Panc1 (cell line): Measurements from ENCODE around the gene CHCHD3. TPM values are rescaled to one million over a fixed set of nuclear protein-coding genes. Genes with fewer than 3 reads are reported as not detected.

Source experiments
- ATAC-seq: fragments of 200-7000 bp; cut with Tn5 transposase; 2 replicates; pipeline ENCODE4 v1.9.1; 2020; ENCODE audit warnings: mild to moderate bottlenecking, moderate library complexity
- BruUV-seq: library from RNA; stranded (reverse); fragments of 400-500 nt; replicated peaks from 2 replicates; lab custom pipeline; 2021; lab: Mats Ljungman, UMichigan
- CTCF ChIA-PET: fragments of 300-600 bp; sonication (Branson Sonifier 250); formaldehyde crosslinking; loops from one replicate; lab custom pipeline; 2022; ENCODE audit warnings: antibody characterized with exemption; lab: Charles Lee
- POLR2A ChIA-PET: fragments of 300-600 bp; sonication (Branson Sonifier 250); formaldehyde crosslinking; loops from one replicate; lab custom pipeline; 2022; ENCODE audit warnings: antibody characterized with exemption; lab: Charles Lee
- DNase-seq: peaks from one replicate; pipeline ENCODE4 v3.0.0-alpha.2; 2010; ENCODE audit warnings: low read depth, low spot score
- H3K27ac ChIP-seq: 2 replicates; pipeline ENCODE4 v1.5.1; 2011; ENCODE audit warnings: mild to moderate bottlenecking, low read length, inconsistent platforms
- H3K27me3 ChIP-seq: fragments of 200-500 bp; sonication (Bioruptor generic); 2 replicates; pipeline ENCODE4 v1.6.0; 2014; ENCODE audit warnings: low read length, inconsistent platforms; ENCODE audit not compliant: control insufficient read depth, insufficient read depth
- H3K36me3 ChIP-seq: fragments of 200-500 bp; sonication (Bioruptor generic); 2 replicates; pipeline ENCODE4 v1.5.1; 2014; ENCODE audit warnings: inconsistent platforms, mild to moderate bottlenecking, low read length, moderate library complexity; ENCODE audit not compliant: control insufficient read depth, insufficient read depth
- H3K4me1 ChIP-seq: 2 replicates; pipeline ENCODE4 v1.5.1; 2011; ENCODE audit warnings: inconsistent platforms, mild to moderate bottlenecking, low read length, moderate library complexity; ENCODE audit not compliant: control insufficient read depth, insufficient read depth
- H3K4me3 ChIP-seq, 2 experiments: 2 replicates each; pipeline ENCODE4 v1.5.1; 2011 to 2012; ENCODE audit warnings: low read depth in 2 of 2, low read length in 2 of 2, mild to moderate bottlenecking in 2 of 2, inconsistent platforms in 1 of 2, moderate library complexity in 1 of 2
- H3K9me3 ChIP-seq: fragments of 200-500 bp; sonication (Bioruptor generic); 2 replicates; pipeline ENCODE4 v1.5.1; 2014; ENCODE audit warnings: low read depth, mild to moderate bottlenecking, inconsistent platforms, low read length, moderate library complexity; ENCODE audit not compliant: control insufficient read depth, insufficient read depth
- CTCF ChIP-seq: fragments of 450-650 bp; IDR thresholded peaks from 2 replicates; pipeline ENCODE4 v1.5.1; 2017; ENCODE audit warnings: mild to moderate bottlenecking
- POLR2AphosphoS5 ChIP-seq: IDR thresholded peaks from 2 replicates; pipeline ENCODE4 v1.6.1; 2012; ENCODE audit warnings: mild to moderate bottlenecking, low read depth, low read length, moderate library complexity
- SIN3A ChIP-seq: IDR thresholded peaks from 2 replicates; pipeline ENCODE4 v1.6.1; 2012; ENCODE audit warnings: low read depth, mild to moderate bottlenecking, low read length, moderate library complexity, borderline replicate concordance; ENCODE audit not compliant: insufficient read depth
- TCF7L2 ChIP-seq: IDR thresholded peaks from 2 replicates; pipeline ENCODE4 v1.6.1; 2011; ENCODE audit warnings: mild to moderate bottlenecking, low read depth, low read length, inconsistent platforms
- in situ Hi-C: cut with HindIII; loops from 2 replicates; pipeline ENCODE4 v1.10.0; 2016; ENCODE audit warnings: low sequenced_read_pairs, low pct_unique_long_range_greater_than_20kb
- intact Hi-C: fragments of 100-400 bp; cut with micrococcal nuclease; formaldehyde crosslinking; loops from one replicate; pipeline ENCODE4 v1.10.0; 2022; ENCODE audit not compliant: unreplicated experiment
- total RNA-seq: library from RNA; stranded (reverse); gene quantifications from one replicate; pipeline ENCODE4 v1.2.1, GENCODE V29; 2021; ENCODE audit not compliant: unreplicated experiment
- TF ChIP-seq, protein P1 (sequence below), 2 experiments: IDR thresholded peaks; 2 replicates each; pipeline ENCODE4 v1.6.1; 2011 to 2012; ENCODE audit warnings: low read depth in 2 of 2, control low read depth in 1 of 2, low read length in 1 of 2, mild to moderate bottlenecking in 1 of 2, moderate library complexity in 1 of 2; ENCODE audit not compliant: insufficient read depth in 1 of 2

CHCHD3 gene
- total RNA-seq, 1 experiment from 2014 or later, result 109 TPM

- no TSS peak for BruUV-seq
- in situ Hi-C loops, result no loop called here
- Histone ChIP-seq H3K4me1 (no peaks in the 10 kb centered on the region), H3K36me3 (no peaks in the 10 kb centered on the region; the same call in 1 of the 2 replicates), H3K4me3 (no peak overlapping the region), H3K27ac (no peak overlapping the region), H3K27me3 (no peaks in the 10 kb centered on the region), H3K9me3 (no peaks in the 10 kb centered on the region)
- no peak for ATAC-seq
- POLR2A ChIA-PET, result no interaction called here
- intact Hi-C loops, result no loop called here
- DNase-seq, result no peak
- no peak for TF ChIP-seq TCF7L2
- TF ChIP-seq, protein P1, sequence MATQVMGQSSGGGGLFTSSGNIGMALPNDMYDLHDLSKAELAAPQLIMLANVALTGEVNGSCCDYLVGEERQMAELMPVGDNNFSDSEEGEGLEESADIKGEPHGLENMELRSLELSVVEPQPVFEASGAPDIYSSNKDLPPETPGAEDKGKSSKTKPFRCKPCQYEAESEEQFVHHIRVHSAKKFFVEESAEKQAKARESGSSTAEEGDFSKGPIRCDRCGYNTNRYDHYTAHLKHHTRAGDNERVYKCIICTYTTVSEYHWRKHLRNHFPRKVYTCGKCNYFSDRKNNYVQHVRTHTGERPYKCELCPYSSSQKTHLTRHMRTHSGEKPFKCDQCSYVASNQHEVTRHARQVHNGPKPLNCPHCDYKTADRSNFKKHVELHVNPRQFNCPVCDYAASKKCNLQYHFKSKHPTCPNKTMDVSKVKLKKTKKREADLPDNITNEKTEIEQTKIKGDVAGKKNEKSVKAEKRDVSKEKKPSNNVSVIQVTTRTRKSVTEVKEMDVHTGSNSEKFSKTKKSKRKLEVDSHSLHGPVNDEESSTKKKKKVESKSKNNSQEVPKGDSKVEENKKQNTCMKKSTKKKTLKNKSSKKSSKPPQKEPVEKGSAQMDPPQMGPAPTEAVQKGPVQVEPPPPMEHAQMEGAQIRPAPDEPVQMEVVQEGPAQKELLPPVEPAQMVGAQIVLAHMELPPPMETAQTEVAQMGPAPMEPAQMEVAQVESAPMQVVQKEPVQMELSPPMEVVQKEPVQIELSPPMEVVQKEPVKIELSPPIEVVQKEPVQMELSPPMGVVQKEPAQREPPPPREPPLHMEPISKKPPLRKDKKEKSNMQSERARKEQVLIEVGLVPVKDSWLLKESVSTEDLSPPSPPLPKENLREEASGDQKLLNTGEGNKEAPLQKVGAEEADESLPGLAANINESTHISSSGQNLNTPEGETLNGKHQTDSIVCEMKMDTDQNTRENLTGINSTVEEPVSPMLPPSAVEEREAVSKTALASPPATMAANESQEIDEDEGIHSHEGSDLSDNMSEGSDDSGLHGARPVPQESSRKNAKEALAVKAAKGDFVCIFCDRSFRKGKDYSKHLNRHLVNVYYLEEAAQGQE (IDR thresholded peaks at IDR 0.05; ENCODE audit: insufficient read depth in 1 of 2, low read depth in 2 of 2, low read length in 1 of 2), result no peak
- no peak for TF ChIP-seq CTCF
- no peak for TF ChIP-seq POLR2AphosphoS5
- no peak for TF ChIP-seq SIN3A
- CTCF ChIA-PET, result no interaction called here
Observed at GRCh38 chr7:133009426-133010252, 72.3 kb downstream of the CHCHD3 start.

GRCh38 chr7:133007961-133008360 is 73.9 kb downstream of the CHCHD3 start:
- no peak for DNase-seq
- intact Hi-C loops (no loop called here), in situ Hi-C loops (no loop called here)
- no peak for ATAC-seq
- Histone ChIP-seq H3K27ac (no peak overlapping the region), H3K27me3 (no peaks in the 10 kb centered on the region), H3K9me3 (no peaks in the 10 kb centered on the region), H3K4me1 (no peaks in the 10 kb centered on the region), H3K4me3 (no peak overlapping the region), H3K36me3 (no peaks in the 10 kb centered on the region; the same call in 1 of the 2 replicates)
- ChIA-PET POLR2A (no interaction called here), CTCF (no interaction called here)
- no TSS peak for BruUV-seq
- no peak for TF ChIP-seq TCF7L2
- TF ChIP-seq SIN3A, result no peak
- TF ChIP-seq, protein P1 (IDR thresholded peaks at IDR 0.05; ENCODE audit: insufficient read depth in 1 of 2, low read depth in 2 of 2, low read length in 1 of 2), result no peak
- no peak for TF ChIP-seq CTCF
- no peak for TF ChIP-seq POLR2AphosphoS5
